Measurements from ENCODE around the gene HMGB1.

- no peak for TF ChIP-seq CTCF (conservative IDR thresholded peaks at IDR 0.05; ENCODE audit: low read depth, low read length)
- TF ChIP-seq EZH2 (IDR thresholded peaks at IDR 0.05; ENCODE audit: low read length, unreplicated experiment), result no peak
- no peak for TF ChIP-seq EZH2phosphoT487 (IDR thresholded peaks at IDR 0.05; ENCODE audit: borderline replicate concordance, low read length)
Measured at GRCh38 chr13:30435911-30436451, 29.8 kb downstream of the HMGB1 start.
